IPS DF 6.9 (cell line): ENCODE measurements around the gene PAQR4.
A peak's percentile ranks its signal among the peaks of the same experiment; 100 is the strongest.

Source experiments
- DNase-seq: peaks from one replicate; pipeline ENCODE4 v3.0.0-alpha.2; 2013; ENCODE audit warnings: low read depth, low spot score
- H3K27ac ChIP-seq: one replicate; pipeline ENCODE4 v1.5.1; 2013; ENCODE audit warnings: low read length, control low read depth
- H3K27me3 ChIP-seq: 2 replicates; pipeline ENCODE4 v1.6.1; 2013; ENCODE audit warnings: mild to moderate bottlenecking, low read length; ENCODE audit not compliant: control insufficient read depth, insufficient read depth
- H3K36me3 ChIP-seq: 2 replicates; pipeline ENCODE4 v1.6.1; 2013; ENCODE audit warnings: low read length; ENCODE audit not compliant: control insufficient read depth, insufficient read depth
- H3K4me1 ChIP-seq: 2 replicates; pipeline ENCODE4 v1.6.1; 2013; ENCODE audit warnings: low read length; ENCODE audit not compliant: control insufficient read depth, insufficient read depth
- H3K4me3 ChIP-seq: 2 replicates; pipeline ENCODE4 v1.5.1; 2013; ENCODE audit warnings: mild to moderate bottlenecking, low read length
- H3K9me3 ChIP-seq: 2 replicates; pipeline ENCODE4 v1.6.1; 2013; ENCODE audit warnings: low read length, inconsistent platforms; ENCODE audit not compliant: control insufficient read depth, insufficient read depth
- WGBS: extraction: QIAGEN DNeasy Blood & Tissue Kit; methylation state at CpG from one replicate; pipeline ENCODE4 v1.1.7; 2013; ENCODE audit warnings: mixed read lengths, missing lambda C conversion rate; ENCODE audit not compliant: insufficient read length, insufficient coverage; 5-methylcytosine and 5-hydroxymethylcytosine counted together

PAQR4 gene

GRCh38 chr16:2981177-2981898 is 12.2 kb downstream of the PAQR4 start:
- peaks cover 5% of the 10 kb centered on the region for H3K36me3 ChIP-seq
- no peak overlapping the region; the same call in 1 of the 2 replicates for H3K4me3 ChIP-seq
- WGBS = no CpG with 5 or more reads among the region's 33 CpGs
- no peaks in the 10 kb centered on the region for H3K9me3 ChIP-seq
- no peaks in the 10 kb centered on the region for H3K27me3 ChIP-seq
- DNase-seq = no peak
- peak overlapping the region; percentile 49 for H3K27ac ChIP-seq
- peaks cover 5% of the 10 kb centered on the region; the same call in 1 of the 2 replicates for H3K4me1 ChIP-seq

- DNase-seq = no peak
- peaks cover 5% of the 10 kb centered on the region for H3K4me1 ChIP-seq
- WGBS = no CpG with 5 or more reads among the region's 4 CpGs
- no peak overlapping the region for H3K4me3 ChIP-seq
- H3K27ac ChIP-seq = peak overlapping the region; percentile 49
- H3K9me3 ChIP-seq = no peaks in the 10 kb centered on the region
- H3K36me3 ChIP-seq = peaks cover 1% of the 10 kb centered on the region
- H3K27me3 ChIP-seq = no peaks in the 10 kb centered on the region
These were observed 12.7 kb downstream of the PAQR4 start for GRCh38 chr16:2981899-2982250.

GRCh38 chr16:2982402-2982801 is 13.3 kb downstream of the PAQR4 start:
- Histone ChIP-seq H3K4me3 (no peak overlapping the region), H3K27me3 (no peaks in the 10 kb centered on the region), H3K27ac (no peak overlapping the region), H3K4me1 (peaks cover 5% of the 10 kb centered on the region), H3K36me3 (no peaks in the 10 kb centered on the region; the same call in none of the 2 replicates), H3K9me3 (no peaks in the 10 kb centered on the region)
- 100% methylated on average over 1 of the region's 5 CpGs for WGBS
- no peak for DNase-seq

- no peaks in the 10 kb centered on the region for H3K9me3 ChIP-seq
- no peaks in the 10 kb centered on the region; the same call in 1 of the 2 replicates for H3K36me3 ChIP-seq
- H3K27ac ChIP-seq = no peak overlapping the region
- no CpG with 5 or more reads among the region's 42 CpGs for WGBS
- no peak for DNase-seq
- no peak overlapping the region for H3K4me3 ChIP-seq
- H3K4me1 ChIP-seq = peaks cover 5% of the 10 kb centered on the region
- no peaks in the 10 kb centered on the region for H3K27me3 ChIP-seq
These were observed 14.6 kb downstream of the PAQR4 start for GRCh38 chr16:2983706-2984136.

- WGBS = no CpG with 5 or more reads among the region's 9 CpGs
- Histone ChIP-seq H3K27ac (no peak overlapping the region), H3K9me3 (no peaks in the 10 kb centered on the region), H3K36me3 (no peaks in the 10 kb centered on the region; the same call in 1 of the 2 replicates), H3K27me3 (no peaks in the 10 kb centered on the region), H3K4me1 (peaks cover 10% of the 10 kb centered on the region), H3K4me3 (no peak overlapping the region)
- no peak for DNase-seq
These were observed 16.3 kb downstream of the PAQR4 start for GRCh38 chr16:2985462-2985861.

DNA sequence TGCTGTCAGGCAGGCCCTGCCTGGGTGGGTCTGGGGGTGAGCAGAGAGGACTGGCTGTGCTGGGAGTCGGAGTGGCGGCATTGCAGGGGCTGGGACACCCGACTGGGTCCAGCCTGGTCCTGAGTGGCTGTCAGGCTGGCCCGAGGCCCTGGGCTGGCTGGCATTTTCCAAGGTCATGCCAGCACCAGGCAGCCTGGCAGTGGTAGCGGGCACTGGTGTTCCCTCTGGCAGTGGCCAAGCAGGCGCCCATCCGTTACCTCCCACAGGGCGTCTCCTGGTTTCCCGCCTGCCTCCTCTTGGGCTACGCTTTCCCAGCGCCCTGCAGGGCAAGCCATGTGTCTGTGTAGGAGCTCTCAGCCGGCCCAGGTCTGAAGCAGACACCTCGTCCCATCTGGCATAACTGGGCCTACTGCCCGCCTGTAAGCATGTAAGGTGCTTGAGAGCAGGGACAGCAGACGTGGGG is 16.8 kb downstream of the PAQR4 start:
- H3K4me3 ChIP-seq = no peak overlapping the region
- H3K36me3 ChIP-seq = no peaks in the 10 kb centered on the region; the same call in 1 of the 2 replicates
- H3K9me3 ChIP-seq = no peaks in the 10 kb centered on the region
- H3K27me3 ChIP-seq = no peaks in the 10 kb centered on the region
- DNase-seq = no peak
- peaks cover 14% of the 10 kb centered on the region for H3K4me1 ChIP-seq
- no CpG with 5 or more reads among the region's 15 CpGs for WGBS
- no peak overlapping the region for H3K27ac ChIP-seq

GRCh38 chr16:2986623-2987188 is 17.6 kb downstream of the PAQR4 start:
- Histone ChIP-seq H3K36me3 (no peaks in the 10 kb centered on the region; the same call in 1 of the 2 replicates), H3K4me1 (peaks cover 14% of the 10 kb centered on the region), H3K9me3 (no peaks in the 10 kb centered on the region), H3K27me3 (no peaks in the 10 kb centered on the region), H3K4me3 (no peak overlapping the region), H3K27ac (no peak overlapping the region)
- no peak for DNase-seq
- WGBS = no CpG with 5 or more reads among the region's 17 CpGs

DNA sequence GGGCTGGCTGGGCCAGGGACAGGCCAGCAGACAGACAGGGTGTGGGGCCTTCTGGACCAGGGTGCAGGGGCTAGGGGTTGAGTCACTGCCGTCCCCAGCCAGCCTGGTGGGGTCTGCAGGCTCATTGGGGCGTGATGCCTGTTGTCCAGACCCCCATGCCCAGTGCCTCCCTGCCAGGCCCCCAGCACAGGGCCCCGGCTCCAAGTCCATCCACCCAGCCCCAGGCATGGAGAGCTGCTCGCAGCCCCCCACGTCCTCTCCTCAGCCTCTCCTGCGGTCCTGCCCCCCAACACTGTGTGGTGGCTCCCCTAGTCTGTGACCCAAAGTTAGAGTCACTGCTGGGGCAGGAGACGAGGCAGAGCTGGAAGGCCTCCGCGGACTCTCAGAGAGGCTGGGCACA is 18.1 kb downstream of the PAQR4 start:
- Histone ChIP-seq H3K27me3 (no peaks in the 10 kb centered on the region), H3K9me3 (no peaks in the 10 kb centered on the region), H3K27ac (no peak overlapping the region), H3K36me3 (no peaks in the 10 kb centered on the region; the same call in 1 of the 2 replicates), H3K4me1 (peaks cover 12% of the 10 kb centered on the region), H3K4me3 (no peak overlapping the region)
- no CpG with 5 or more reads among the region's 9 CpGs for WGBS
- no peak for DNase-seq

DNA sequence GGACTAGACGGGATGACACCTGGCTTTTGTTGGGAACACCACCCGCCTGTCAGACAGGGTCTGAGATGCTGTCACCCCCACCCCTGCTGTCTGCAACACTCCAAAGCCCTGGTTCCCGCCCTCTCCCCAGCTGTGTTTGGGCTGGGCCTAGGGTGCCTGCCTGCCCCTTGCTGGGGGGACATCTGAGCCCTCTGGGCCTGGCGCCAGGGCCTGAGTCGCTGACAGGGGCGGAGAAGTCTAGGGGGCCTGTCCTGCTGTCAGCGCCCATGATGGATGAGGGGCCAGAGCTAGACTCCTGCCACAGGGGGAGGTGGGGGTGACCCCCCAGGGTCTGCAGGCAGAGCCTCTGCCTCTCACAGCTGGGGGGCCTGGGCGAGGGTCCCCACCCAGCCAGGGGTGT is 18.7 kb downstream of the PAQR4 start:
- no peak for DNase-seq
- Histone ChIP-seq H3K4me1 (peaks cover 12% of the 10 kb centered on the region), H3K4me3 (no peak overlapping the region), H3K27ac (no peak overlapping the region), H3K36me3 (no peaks in the 10 kb centered on the region; the same call in 1 of the 2 replicates), H3K27me3 (no peaks in the 10 kb centered on the region), H3K9me3 (no peaks in the 10 kb centered on the region)
- no CpG with 5 or more reads among the region's 8 CpGs for WGBS

DNA sequence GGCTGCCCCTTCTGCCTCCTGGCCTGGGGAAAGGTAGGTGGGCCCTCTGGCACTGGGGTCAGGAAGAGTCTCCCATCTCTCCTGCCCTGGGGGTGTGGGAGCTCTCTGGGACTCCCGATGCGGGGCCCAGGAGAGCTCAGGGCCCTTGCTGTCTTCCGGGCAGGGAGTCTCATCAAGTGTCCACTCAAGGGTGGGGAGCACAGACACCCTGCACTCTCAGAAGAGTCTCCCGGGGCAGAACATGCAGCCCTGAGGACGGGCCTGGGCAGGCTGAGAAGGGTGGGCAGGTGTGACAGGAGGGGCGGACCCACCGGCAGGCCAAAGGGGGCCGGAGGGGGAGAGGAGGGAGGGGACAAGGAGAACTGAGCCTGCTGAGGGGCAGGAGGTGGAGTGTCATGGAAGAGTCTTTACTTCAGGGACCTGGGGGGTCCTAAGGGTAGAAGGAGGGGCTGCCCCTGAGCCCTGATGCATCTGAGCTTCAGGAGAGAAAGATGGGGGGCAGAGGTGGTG is 19.5 kb downstream of the PAQR4 start:
- H3K36me3 ChIP-seq = no peaks in the 10 kb centered on the region; the same call in 1 of the 2 replicates
- peaks cover 9% of the 10 kb centered on the region for H3K4me1 ChIP-seq
- no peak overlapping the region for H3K4me3 ChIP-seq
- H3K27me3 ChIP-seq = no peaks in the 10 kb centered on the region
- no peaks in the 10 kb centered on the region for H3K9me3 ChIP-seq
- no peak for DNase-seq
- WGBS = no CpG with 5 or more reads among the region's 8 CpGs
- no peak overlapping the region for H3K27ac ChIP-seq
